Measurements from ENCODE around the gene ZFYVE28.

ZFYVE28 gene

DNA sequence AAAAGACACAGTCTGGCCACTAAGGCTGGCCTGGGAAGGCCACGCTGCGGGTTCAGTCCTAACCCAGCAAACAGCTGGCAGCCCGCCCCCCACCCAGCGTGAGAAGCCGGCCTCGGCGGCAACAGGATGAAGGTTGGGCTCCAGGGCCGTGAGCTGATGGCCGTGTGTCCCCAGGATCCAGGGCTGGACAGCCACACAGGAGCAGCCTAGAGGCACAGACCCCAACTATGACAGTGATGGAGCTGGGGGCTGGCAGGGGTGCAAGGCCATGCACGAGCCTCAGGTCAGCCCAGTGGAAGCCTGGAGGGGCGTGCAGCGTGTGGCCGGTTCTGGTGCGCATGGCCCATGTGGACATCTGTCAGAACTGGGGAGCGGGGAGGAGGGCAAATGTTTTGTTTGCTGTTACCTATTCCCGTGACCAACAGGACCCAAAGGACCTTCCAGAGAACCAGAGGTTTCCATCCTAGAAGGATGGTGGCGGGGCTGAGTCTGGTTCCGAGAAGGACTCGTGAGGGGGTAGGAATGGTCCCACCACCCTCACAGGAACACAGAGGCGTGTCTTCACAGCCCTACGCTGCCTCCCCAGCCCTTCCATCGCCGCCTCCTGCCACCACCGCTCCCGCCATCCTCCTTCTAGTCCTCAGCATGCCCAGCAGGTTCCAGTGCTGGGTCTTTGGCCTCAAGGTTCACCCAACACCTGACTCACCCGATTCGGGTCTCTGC, 46.5 kb downstream of the ZFYVE28 start:
- Histone ChIP-seq H3K79me2 (no peaks in the 10 kb centered on the region), H3K36me3 (ENCODE audit: control insufficient read depth, insufficient read depth, low read length) (no peaks in the 10 kb centered on the region), H3K9ac (no peak overlapping the region), H3K27me3 (ENCODE audit: control insufficient read depth, insufficient read depth, low read length) (no peaks in the 10 kb centered on the region), H3K27ac (no peak overlapping the region), H3K4me1 (no peaks in the 10 kb centered on the region), H3K4me3 (ENCODE audit: low read depth, low read length) (no peak overlapping the region), H3K9me3 (ENCODE audit: control insufficient read depth, low read length) (no peaks in the 10 kb centered on the region), H2AFZ (no peak overlapping the region), H3K4me2 (ENCODE audit: low read length) (no peak overlapping the region)
- TF ChIP-seq, protein P1, sequence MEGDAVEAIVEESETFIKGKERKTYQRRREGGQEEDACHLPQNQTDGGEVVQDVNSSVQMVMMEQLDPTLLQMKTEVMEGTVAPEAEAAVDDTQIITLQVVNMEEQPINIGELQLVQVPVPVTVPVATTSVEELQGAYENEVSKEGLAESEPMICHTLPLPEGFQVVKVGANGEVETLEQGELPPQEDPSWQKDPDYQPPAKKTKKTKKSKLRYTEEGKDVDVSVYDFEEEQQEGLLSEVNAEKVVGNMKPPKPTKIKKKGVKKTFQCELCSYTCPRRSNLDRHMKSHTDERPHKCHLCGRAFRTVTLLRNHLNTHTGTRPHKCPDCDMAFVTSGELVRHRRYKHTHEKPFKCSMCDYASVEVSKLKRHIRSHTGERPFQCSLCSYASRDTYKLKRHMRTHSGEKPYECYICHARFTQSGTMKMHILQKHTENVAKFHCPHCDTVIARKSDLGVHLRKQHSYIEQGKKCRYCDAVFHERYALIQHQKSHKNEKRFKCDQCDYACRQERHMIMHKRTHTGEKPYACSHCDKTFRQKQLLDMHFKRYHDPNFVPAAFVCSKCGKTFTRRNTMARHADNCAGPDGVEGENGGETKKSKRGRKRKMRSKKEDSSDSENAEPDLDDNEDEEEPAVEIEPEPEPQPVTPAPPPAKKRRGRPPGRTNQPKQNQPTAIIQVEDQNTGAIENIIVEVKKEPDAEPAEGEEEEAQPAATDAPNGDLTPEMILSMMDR (IDR thresholded peaks at IDR 0.05) = no peak

DNA sequence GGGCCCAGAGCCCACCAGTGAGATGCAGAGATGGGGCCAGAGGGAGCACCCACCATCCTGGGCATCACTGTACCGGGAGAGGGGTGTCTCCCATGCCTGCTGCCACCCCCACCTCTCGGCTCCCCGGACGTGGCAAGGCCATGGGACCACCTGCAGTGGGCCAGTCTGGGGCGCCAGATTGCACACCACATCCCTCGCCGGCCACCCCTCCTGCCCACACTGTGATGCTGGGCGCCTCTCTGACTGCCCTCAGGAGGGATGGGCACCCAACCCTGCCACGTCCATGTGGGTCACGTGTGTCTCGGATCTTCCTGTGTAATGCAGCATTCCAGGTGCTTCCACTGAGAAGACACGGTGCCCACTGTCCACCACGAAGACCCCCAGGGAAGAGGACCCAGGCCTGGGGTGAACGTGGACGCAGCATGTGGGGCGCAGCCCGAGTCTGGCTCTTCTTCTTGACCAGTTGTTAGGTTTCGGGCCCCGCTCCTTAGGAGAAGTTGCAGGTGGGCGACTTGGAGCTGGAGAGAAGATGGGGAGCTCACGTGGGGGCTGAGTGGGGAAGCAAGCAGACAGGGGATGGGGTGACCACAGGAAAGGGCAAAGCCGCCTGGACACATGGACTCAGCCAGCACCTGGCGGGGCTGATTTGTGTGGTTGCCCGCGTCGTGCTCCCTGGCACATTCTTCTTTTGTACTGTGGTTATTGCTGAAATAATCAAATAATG, 47.7 kb downstream of the ZFYVE28 start:
- Histone ChIP-seq H3K4me1 (no peaks in the 10 kb centered on the region), H3K9ac (no peak overlapping the region), H3K4me3 (ENCODE audit: low read depth, low read length) (no peak overlapping the region), H3K36me3 (ENCODE audit: control insufficient read depth, insufficient read depth, low read length) (no peaks in the 10 kb centered on the region), H3K4me2 (ENCODE audit: low read length) (no peak overlapping the region), H3K27me3 (ENCODE audit: control insufficient read depth, insufficient read depth, low read length) (no peaks in the 10 kb centered on the region), H3K9me3 (ENCODE audit: control insufficient read depth, low read length) (no peaks in the 10 kb centered on the region), H3K79me2 (no peaks in the 10 kb centered on the region), H3K27ac (no peak overlapping the region), H2AFZ (no peak overlapping the region)
- TF ChIP-seq, protein P1 (IDR thresholded peaks at IDR 0.05) = no peak

DNA sequence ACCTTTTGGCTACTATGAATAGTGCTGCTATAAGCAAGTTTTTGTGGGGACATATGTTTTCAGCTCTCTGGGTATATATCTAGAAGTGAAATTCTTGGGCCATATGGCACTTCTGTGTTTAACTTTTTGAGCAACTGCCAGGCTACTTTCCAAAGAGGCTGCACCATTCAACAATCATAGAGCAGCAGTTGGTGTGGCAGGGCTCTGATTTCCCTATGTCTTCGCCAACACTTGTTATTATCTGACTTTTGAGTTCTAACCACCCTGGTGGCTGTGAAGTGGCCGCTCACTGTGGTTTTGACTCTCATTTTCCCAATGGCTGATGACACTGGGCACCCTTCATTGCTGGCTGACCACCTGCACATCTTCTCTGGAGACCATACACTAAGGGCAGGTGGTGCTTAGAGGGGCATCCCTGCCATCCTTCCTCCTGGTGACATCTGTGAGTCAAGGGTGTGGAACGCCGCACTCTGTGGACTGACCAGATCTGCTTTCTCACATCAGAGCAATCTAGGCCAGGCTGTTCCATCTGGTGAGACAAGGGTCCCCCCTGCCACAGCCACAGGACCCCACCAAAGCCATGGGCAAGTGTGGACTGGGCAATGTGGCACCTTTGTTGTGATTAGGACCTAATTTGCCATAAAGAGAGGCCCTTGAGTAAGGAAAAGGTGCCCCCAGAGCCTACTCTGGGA, 49.6 kb downstream of the ZFYVE28 start:
- Histone ChIP-seq H3K9me3 (ENCODE audit: control insufficient read depth, low read length) (no peaks in the 10 kb centered on the region), H3K4me2 (ENCODE audit: low read length) (no peak overlapping the region), H3K27me3 (ENCODE audit: control insufficient read depth, insufficient read depth, low read length) (no peaks in the 10 kb centered on the region), H3K79me2 (no peaks in the 10 kb centered on the region), H3K27ac (no peak overlapping the region), H3K4me1 (peaks cover 4% of the 10 kb centered on the region), H3K4me3 (ENCODE audit: low read depth, low read length) (no peak overlapping the region), H3K9ac (no peak overlapping the region), H3K36me3 (ENCODE audit: control insufficient read depth, insufficient read depth, low read length) (no peaks in the 10 kb centered on the region), H2AFZ (no peak overlapping the region)
- TF ChIP-seq, protein P1 (IDR thresholded peaks at IDR 0.05) = no peak

DNA sequence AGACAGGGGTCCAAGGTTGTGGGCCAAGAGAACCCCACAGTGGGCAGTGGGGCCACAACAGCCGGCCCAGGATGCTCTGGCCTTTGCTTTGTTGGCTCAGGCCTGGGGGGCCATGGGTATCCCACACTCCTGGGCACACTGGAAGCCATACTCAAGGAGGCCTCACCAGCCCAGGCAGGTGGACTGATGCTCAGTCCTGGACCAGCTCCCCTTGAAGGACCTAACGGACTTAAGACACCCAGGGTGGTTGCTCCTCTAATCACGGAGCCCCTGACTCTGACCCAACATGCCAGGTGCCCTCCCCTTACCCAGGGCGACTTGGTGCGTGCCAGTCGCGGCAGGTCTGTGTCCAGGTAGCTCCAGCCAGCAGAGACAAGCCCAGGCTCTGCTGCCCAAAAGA, 50.8 kb downstream of the ZFYVE28 start:
- Histone ChIP-seq H3K36me3 (ENCODE audit: control insufficient read depth, insufficient read depth, low read length) (no peaks in the 10 kb centered on the region), H3K4me3 (ENCODE audit: low read depth, low read length) (no peak overlapping the region), H2AFZ (no peak overlapping the region), H3K4me1 (peaks cover 15% of the 10 kb centered on the region), H3K27ac (no peak overlapping the region), H3K4me2 (ENCODE audit: low read length) (no peak overlapping the region), H3K9ac (no peak overlapping the region), H3K79me2 (no peaks in the 10 kb centered on the region), H3K9me3 (ENCODE audit: control insufficient read depth, low read length) (no peaks in the 10 kb centered on the region), H3K27me3 (ENCODE audit: control insufficient read depth, insufficient read depth, low read length) (no peaks in the 10 kb centered on the region)
- TF ChIP-seq, protein P1 (IDR thresholded peaks at IDR 0.05) = no peak
